Endothelial cell (in vitro differentiated cells): ENCODE results near the gene CORO2A. TPM values are rescaled to one million over a fixed set of nuclear protein-coding genes. Genes with fewer than 3 reads are reported as not detected.

Experiments used
- DNase-seq: peaks from one replicate; pipeline ENCODE4 v3.0.0; 2021; ENCODE audit warnings: low spot score
- H3K27ac Mint-ChIP-seq: one replicate; pipeline ENCODE4 v1.8.0; 2021; ENCODE audit warnings: mixed read lengths, inconsistent platforms; ENCODE audit not compliant: unreplicated experiment
- H3K27me3 Mint-ChIP-seq: one replicate; pipeline ENCODE4 v1.8.0; 2021; ENCODE audit warnings: mild to moderate bottlenecking, moderate library complexity, mixed read lengths, inconsistent platforms; ENCODE audit not compliant: unreplicated experiment
- H3K36me3 Mint-ChIP-seq: one replicate; pipeline ENCODE4 v1.8.0; 2021; ENCODE audit warnings: mild to moderate bottlenecking, low read depth, mixed read lengths, inconsistent platforms; ENCODE audit not compliant: unreplicated experiment
- H3K4me1 Mint-ChIP-seq: one replicate; pipeline ENCODE4 v1.8.0; 2021; ENCODE audit warnings: mild to moderate bottlenecking, mixed read lengths, inconsistent platforms; ENCODE audit not compliant: unreplicated experiment
- H3K4me3 Mint-ChIP-seq: one replicate; pipeline ENCODE4 v1.8.0; 2021; ENCODE audit warnings: mild to moderate bottlenecking, mixed read lengths, inconsistent platforms; ENCODE audit not compliant: unreplicated experiment
- H3K9me3 Mint-ChIP-seq: one replicate; pipeline ENCODE4 v1.8.0; 2021; ENCODE audit warnings: mixed read lengths, inconsistent platforms; ENCODE audit not compliant: unreplicated experiment
- total RNA-seq: library from RNA; stranded (reverse); fragmentation: NEBNext Ultra II Directional; extraction: Animal tissue kit (Norgen Biotek cat#: 25700); gene quantifications from one replicate; pipeline ENCODE4 v1.2.1, GENCODE V29; 2021; ENCODE audit not compliant: unreplicated experiment
- TF ChIP-seq, protein P1 (sequence below): fragments of 200-600 bp; sonication (generic); IDR thresholded peaks from one replicate; pipeline ENCODE4 v1.5.0; 2021; ENCODE audit warnings: antibody characterized with exemption; ENCODE audit not compliant: unreplicated experiment

The CORO2A gene
- total RNA-seq, 1 donor from 2014 or later: 5.5 TPM

DNA sequence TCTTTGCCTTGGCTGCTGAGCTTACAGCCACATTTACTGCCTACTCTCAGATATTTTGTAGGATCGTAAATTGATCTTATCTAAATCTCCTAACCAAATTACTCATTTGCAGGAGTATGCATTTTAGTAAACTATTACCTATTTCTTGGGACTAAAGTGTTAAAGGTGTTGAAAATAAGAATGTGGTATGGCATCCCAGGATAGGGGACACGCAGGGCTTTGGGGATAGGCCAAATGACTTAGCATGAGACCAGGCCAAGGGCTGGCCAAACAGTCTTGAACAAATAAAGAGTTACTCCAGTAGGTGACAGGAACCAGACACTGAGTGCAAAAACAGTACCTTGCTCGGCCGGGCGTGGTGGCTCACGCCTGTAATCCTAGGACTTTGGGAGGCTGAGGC lies 37.9 kb upstream of the CORO2A start:
- H3K36me3 Mint-ChIP-seq: peaks cover 8% of the 10 kb centered on the region
- H3K4me1 Mint-ChIP-seq: no peaks in the 10 kb centered on the region
- no peaks in the 10 kb centered on the region for H3K9me3 Mint-ChIP-seq
- H3K4me3 Mint-ChIP-seq: no peak overlapping the region
- no peak overlapping the region for H3K27ac Mint-ChIP-seq
- TF ChIP-seq, protein P1, sequence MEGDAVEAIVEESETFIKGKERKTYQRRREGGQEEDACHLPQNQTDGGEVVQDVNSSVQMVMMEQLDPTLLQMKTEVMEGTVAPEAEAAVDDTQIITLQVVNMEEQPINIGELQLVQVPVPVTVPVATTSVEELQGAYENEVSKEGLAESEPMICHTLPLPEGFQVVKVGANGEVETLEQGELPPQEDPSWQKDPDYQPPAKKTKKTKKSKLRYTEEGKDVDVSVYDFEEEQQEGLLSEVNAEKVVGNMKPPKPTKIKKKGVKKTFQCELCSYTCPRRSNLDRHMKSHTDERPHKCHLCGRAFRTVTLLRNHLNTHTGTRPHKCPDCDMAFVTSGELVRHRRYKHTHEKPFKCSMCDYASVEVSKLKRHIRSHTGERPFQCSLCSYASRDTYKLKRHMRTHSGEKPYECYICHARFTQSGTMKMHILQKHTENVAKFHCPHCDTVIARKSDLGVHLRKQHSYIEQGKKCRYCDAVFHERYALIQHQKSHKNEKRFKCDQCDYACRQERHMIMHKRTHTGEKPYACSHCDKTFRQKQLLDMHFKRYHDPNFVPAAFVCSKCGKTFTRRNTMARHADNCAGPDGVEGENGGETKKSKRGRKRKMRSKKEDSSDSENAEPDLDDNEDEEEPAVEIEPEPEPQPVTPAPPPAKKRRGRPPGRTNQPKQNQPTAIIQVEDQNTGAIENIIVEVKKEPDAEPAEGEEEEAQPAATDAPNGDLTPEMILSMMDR: no peak
- no peak for DNase-seq
- peaks cover 1% of the 10 kb centered on the region for H3K27me3 Mint-ChIP-seq

DNA sequence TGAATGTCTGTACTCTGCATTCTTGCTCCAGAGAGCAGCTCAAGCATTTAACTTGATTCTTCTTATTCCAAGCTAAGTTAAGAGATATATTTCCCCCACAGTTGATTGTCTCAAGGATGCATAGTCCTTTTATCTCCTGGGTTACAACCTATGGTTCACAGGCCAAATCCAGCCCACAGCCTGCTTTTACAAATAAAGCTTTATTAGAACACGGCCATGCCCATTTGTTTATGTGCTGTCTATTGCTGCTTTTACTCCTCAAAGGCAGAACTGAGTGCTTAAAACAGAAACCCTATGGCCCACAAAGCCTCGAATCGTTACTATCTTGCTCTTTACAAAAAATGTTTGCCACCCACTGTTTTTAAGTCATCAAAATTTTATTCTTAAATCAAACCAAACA lies 37.2 kb upstream of the CORO2A start:
- Mint-ChIP-seq H3K4me3 (no peak overlapping the region), H3K9me3 (no peaks in the 10 kb centered on the region), H3K27ac (no peak overlapping the region), H3K36me3 (peaks cover 8% of the 10 kb centered on the region), H3K4me1 (no peaks in the 10 kb centered on the region), H3K27me3 (peaks cover 1% of the 10 kb centered on the region)
- no peak for DNase-seq
- TF ChIP-seq, protein P1: no peak

DNA sequence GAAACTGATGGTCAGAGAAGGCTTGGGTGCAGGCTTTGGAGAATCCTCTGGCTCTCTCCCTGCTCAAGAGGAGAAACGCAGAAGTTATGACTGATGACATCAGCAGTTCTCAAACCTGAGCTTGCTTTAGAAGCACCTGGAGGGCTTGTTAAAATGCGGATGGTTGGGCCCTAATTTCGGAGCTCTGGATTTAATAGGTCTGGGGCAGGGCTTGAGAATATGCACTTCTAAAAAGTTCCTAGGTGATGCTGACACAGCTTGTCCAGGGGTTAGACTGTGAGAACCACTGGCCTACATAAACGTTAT lies 36.6 kb upstream of the CORO2A start:
- no peak for DNase-seq
- Mint-ChIP-seq H3K36me3 (peaks cover 8% of the 10 kb centered on the region), H3K4me3 (no peak overlapping the region), H3K27me3 (peaks cover 1% of the 10 kb centered on the region), H3K9me3 (no peaks in the 10 kb centered on the region), H3K4me1 (no peaks in the 10 kb centered on the region), H3K27ac (no peak overlapping the region)
- TF ChIP-seq, protein P1: no peak

DNA sequence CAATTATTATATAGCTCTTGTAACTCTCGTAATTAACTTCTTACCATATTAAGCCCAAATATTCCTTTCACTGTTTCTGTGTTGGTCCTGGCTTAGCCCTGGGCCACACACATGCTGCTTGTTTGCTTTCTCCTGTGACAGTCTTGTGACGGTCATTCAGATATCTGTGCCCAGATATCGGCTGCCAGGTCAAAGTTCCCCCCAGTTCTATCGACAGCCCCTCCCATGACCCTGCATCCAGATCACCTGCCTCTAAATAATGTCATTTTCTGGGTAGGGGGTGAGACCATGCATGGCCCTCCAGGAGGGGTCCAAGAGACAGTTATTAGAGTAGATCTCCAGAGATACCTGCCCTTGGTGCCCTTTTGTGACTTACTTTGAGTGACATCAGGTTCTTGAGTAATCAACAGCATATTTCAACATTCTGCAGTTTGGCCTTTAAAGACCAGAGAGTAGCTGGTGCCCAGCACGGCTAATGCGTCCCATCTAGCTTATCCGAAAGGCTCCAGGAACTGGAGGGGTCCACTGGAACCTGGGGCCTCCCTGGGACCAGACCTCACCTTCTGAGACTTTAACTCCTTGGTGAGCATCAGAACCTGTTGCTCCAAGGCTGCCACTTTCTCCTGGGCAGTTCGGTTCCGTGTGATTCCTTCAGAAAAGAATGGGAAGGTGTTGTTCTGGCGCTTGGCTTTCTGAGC lies 36.1 kb upstream of the CORO2A start:
- no peak overlapping the region for H3K4me3 Mint-ChIP-seq
- H3K4me1 Mint-ChIP-seq: no peaks in the 10 kb centered on the region
- no peaks in the 10 kb centered on the region for H3K9me3 Mint-ChIP-seq
- H3K27ac Mint-ChIP-seq: no peak overlapping the region
- TF ChIP-seq, protein P1: no peak
- H3K36me3 Mint-ChIP-seq: peaks cover 8% of the 10 kb centered on the region
- peaks cover 1% of the 10 kb centered on the region for H3K27me3 Mint-ChIP-seq
- no peak for DNase-seq

DNA sequence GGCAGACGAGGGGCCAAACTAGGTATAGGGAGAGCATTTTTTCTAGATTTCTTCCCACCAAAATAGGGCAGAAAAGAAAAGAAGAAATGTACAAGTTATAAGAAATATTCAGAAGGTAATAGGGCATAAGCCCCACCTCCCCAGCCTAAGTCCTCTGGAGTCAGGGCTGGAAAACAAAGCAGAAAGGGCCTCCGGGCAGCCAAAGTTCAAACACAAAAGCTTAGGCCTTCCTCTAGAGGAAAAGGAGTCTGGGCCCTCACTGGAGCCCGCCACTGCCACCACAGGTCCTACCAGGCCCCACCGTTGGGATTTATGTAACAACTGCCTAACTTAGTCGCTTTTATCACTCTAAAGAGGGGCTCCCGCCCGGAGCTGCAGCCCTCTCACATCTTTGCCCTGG lies 35.4 kb upstream of the CORO2A start:
- no peak for DNase-seq
- TF ChIP-seq, protein P1: no peak
- peaks cover 8% of the 10 kb centered on the region for H3K36me3 Mint-ChIP-seq
- peaks cover 5% of the 10 kb centered on the region for H3K27me3 Mint-ChIP-seq
- no peak overlapping the region for H3K4me3 Mint-ChIP-seq
- peaks cover 4% of the 10 kb centered on the region for H3K4me1 Mint-ChIP-seq
- H3K9me3 Mint-ChIP-seq: no peaks in the 10 kb centered on the region
- H3K27ac Mint-ChIP-seq: no peak overlapping the region
